ENCODE measurements around the gene SCN1B. TPM values are rescaled to one million over a fixed set of nuclear protein-coding genes. Genes with fewer than 3 reads are reported as not detected.
A peak's percentile ranks its signal among the peaks of the same experiment; 100 is the strongest.
"Not testable (repeated sequence)": the region's sequence is repeated elsewhere in the genome, so short reads cannot be mapped to it uniquely, and the experiment has no call there.

Gene SCN1B
- polyA plus RNA-seq, 4 donors = 0.84 to 10.1 (median 2.4) TPM; not detected in 1

DNA sequence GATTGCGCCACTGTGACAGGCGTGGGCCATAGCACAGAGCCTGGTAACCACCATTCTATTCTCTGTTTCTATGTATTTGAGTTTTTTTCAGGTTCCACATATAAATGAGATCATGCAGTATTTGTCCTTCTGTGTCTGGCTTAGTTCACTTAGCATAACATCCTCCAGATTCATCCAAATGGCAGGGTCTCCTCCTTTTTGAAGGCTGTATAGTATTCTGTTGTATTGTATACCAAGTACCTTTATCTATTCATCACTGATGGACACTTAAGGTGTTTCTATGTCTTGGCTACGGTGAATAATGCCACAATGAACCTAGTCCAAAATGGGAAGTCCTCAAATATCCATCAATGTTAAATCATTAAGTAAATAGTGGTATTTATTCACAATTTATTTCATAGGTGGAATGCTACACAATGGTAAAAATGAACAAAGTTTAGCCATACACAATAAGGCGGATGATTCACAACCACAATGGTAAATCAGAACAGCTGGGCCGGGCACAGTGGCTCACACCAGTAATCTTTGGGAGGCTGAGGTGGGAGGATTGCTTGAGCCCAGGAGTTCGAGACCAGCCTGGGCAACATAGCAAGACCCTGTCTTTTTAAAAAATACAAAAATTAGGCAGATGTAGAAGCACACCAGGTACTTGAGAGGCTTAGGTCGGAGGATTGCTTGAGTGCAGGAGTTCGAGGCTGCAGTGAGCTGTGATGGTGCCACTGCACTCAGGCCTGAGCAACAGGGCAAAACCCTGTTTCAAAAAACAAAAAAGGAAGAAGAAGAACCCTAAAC is 38.5 kb upstream of the SCN1B start:
- Histone ChIP-seq H3K4me1 (ENCODE audit: control insufficient read depth in 3 of 3, insufficient read depth in 2 of 3, low read depth in 1 of 3, low read length in 2 of 3) (peaks cover 0 to 9% (median 6%) of the 10 kb centered on the region in 3 donors), H3K9me3 (ENCODE audit: control insufficient read depth in 2 of 2, insufficient read depth in 1 of 2, low read depth in 1 of 2, low read length in 1 of 2) (peaks cover 0 to 10% of the 10 kb centered on the region in 2 donors), H3K36me3 (ENCODE audit: control insufficient read depth in 3 of 3, insufficient read depth in 2 of 3, low read depth in 1 of 3, low read length in 3 of 3) (no peaks in the 10 kb centered on the region), H3K4me3 (ENCODE audit: low read depth in 1 of 3, low read length in 3 of 3) (no peak overlapping the region), H3K27me3 (ENCODE audit: control insufficient read depth in 3 of 3, insufficient read depth in 3 of 3, low read length in 3 of 3) (no peaks in the 10 kb centered on the region), H3K27ac (ENCODE audit: low read depth in 1 of 3, low read length in 2 of 3) (no peak overlapping the region)
- no peak for DNase-seq
- no peak for FAIRE-seq
- 86 to 94% (median 91%) methylated on average over 8 of the region's 8 CpGs for WGBS, 3 donors

GRCh38 chr19:34992582-34992981 is 37.7 kb upstream of the SCN1B start:
- not testable (repeated sequence) for H3K4me3 ChIP-seq (ENCODE audit: low read depth in 1 of 3, low read length in 3 of 3); H3K4me1 ChIP-seq (ENCODE audit: control insufficient read depth in 3 of 3, insufficient read depth in 2 of 3, low read depth in 1 of 3, low read length in 2 of 3); H3K27me3 ChIP-seq (ENCODE audit: control insufficient read depth in 3 of 3, insufficient read depth in 3 of 3, low read length in 3 of 3); FAIRE-seq; DNase-seq; H3K27ac ChIP-seq (ENCODE audit: low read depth in 1 of 3, low read length in 2 of 3); H3K36me3 ChIP-seq (ENCODE audit: control insufficient read depth in 3 of 3, insufficient read depth in 2 of 3, low read depth in 1 of 3, low read length in 3 of 3); H3K9me3 ChIP-seq (ENCODE audit: control insufficient read depth in 2 of 2, insufficient read depth in 1 of 2, low read depth in 1 of 2, low read length in 1 of 2)
- WGBS, 3 donors = 77 to 93% (median 83%) methylated on average over 7 of the region's 7 CpGs

DNA sequence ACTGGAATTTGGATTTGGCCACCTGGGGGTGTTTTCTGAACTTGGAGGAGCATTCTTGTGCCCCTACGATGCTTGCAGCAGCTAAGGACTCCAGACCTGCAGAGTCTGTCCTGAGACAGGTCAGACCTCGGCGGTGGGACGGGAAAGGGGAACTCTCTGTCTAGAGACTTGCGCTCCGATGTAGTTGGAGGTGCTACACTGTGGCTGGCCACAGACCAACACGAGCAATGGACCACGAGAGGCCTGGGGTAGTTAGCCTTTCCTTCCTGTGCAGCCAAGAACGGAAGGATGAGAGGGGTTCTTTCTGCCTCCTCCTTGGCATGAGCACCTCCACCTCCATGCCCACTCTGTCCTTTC is 36.0 kb upstream of the SCN1B start:
- FAIRE-seq (no peak), DNase-seq (no peak)
- Histone ChIP-seq H3K27me3 (ENCODE audit: control insufficient read depth in 3 of 3, insufficient read depth in 3 of 3, low read length in 3 of 3) (no peaks in the 10 kb centered on the region), H3K4me1 (ENCODE audit: control insufficient read depth in 3 of 3, insufficient read depth in 2 of 3, low read depth in 1 of 3, low read length in 2 of 3) (peaks cover 0 to 17% (median 6%) of the 10 kb centered on the region in 3 donors), H3K36me3 (ENCODE audit: control insufficient read depth in 3 of 3, insufficient read depth in 2 of 3, low read depth in 1 of 3, low read length in 3 of 3) (no peaks in the 10 kb centered on the region), H3K27ac (ENCODE audit: low read depth in 1 of 3, low read length in 2 of 3) (peak overlapping the region in 1 of 3 donors; percentile 66), H3K4me3 (ENCODE audit: low read depth in 1 of 3, low read length in 3 of 3) (no peak overlapping the region), H3K9me3 (ENCODE audit: control insufficient read depth in 2 of 2, insufficient read depth in 1 of 2, low read depth in 1 of 2, low read length in 1 of 2) (peaks cover 0 to 10% of the 10 kb centered on the region in 2 donors)
- WGBS, 3 donors = 69 to 85% (median 76%) methylated on average over 9 of the region's 9 CpGs

DNA sequence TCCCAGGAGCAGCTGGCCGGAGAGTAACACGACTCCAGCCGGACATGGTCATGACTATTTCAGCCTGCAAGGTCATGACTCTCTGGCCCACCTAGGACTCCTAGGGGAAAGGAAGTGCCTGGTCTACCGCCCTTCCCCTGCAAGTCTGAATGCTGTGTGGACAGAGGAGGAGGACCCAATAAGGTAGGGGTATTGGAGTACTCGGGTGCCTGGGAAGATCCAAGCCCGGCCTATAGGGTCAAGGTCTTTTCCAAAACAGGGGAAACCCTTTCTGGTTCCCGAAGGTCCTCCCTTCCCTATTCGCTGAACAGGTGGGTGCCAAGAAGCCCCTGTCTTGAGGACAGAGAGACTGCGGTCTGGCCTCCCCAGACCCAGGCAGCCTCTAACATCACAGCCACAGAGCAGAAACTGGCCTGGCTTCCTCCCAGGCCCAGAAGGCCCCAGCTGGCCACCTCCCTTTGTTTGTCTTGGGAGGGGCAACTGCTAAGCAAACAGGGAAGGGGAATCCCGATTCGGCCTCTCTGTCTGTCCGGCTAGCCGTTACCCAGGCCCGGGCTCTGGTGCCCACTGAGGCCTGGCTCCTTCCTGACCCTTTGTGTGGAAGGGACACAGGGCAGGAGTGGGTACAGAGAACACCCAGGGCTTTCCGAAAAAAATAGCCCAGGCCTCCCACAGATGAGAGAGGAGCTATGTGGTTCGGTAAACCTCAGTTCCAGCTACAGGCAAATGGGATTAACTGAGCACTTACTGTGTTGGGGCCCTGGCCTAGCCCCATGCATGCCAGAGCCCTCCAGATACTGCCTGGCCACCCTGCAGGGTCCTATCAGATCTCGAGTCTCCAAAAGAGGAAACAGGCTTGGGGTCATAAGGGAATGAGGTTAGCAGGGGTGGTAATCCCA is 35.4 kb upstream of the SCN1B start:
- H3K4me1 ChIP-seq (ENCODE audit: control insufficient read depth in 3 of 3, insufficient read depth in 2 of 3, low read depth in 1 of 3, low read length in 2 of 3) = peaks cover 2 to 22% (median 6%) of the 10 kb centered on the region in 3 donors
- FAIRE-seq = no peak
- DNase-seq = peak in 1 of 2 donors; percentile 61

GRCh38 chr19:34995551-34995950 is 34.7 kb upstream of the SCN1B start:
- H3K9me3 ChIP-seq (ENCODE audit: control insufficient read depth in 2 of 2, insufficient read depth in 1 of 2, low read depth in 1 of 2, low read length in 1 of 2) = peaks cover 0 to 10% of the 10 kb centered on the region in 2 donors
- DNase-seq (peak in 1 of 2 donors; percentile 41), FAIRE-seq (no peak)
- peak overlapping the region in 1 of 3 donors; percentile 66 for H3K27ac ChIP-seq (ENCODE audit: low read depth in 1 of 3, low read length in 2 of 3)
- no peaks in the 10 kb centered on the region for H3K27me3 ChIP-seq (ENCODE audit: control insufficient read depth in 3 of 3, insufficient read depth in 3 of 3, low read length in 3 of 3)
- H3K36me3 ChIP-seq (ENCODE audit: control insufficient read depth in 3 of 3, insufficient read depth in 2 of 3, low read depth in 1 of 3, low read length in 3 of 3) = no peaks in the 10 kb centered on the region
- WGBS, 3 donors = 41 to 79% (median 62%) methylated on average over 7 to 8 of the region's 8 CpGs
- H3K4me3 ChIP-seq (ENCODE audit: low read depth in 1 of 3, low read length in 3 of 3) = no peak overlapping the region
- peaks cover 2 to 23% (median 6%) of the 10 kb centered on the region in 3 donors for H3K4me1 ChIP-seq (ENCODE audit: control insufficient read depth in 3 of 3, insufficient read depth in 2 of 3, low read depth in 1 of 3, low read length in 2 of 3)

More for the DNA sequence above, 35.4 kb upstream of the SCN1B start:
- H3K4me3 ChIP-seq (ENCODE audit: low read depth in 1 of 3, low read length in 3 of 3) = no peak overlapping the region
- H3K36me3 ChIP-seq (ENCODE audit: control insufficient read depth in 3 of 3, insufficient read depth in 2 of 3, low read depth in 1 of 3, low read length in 3 of 3) = no peaks in the 10 kb centered on the region
- peaks cover 0 to 10% of the 10 kb centered on the region in 2 donors for H3K9me3 ChIP-seq (ENCODE audit: control insufficient read depth in 2 of 2, insufficient read depth in 1 of 2, low read depth in 1 of 2, low read length in 1 of 2)
- no peaks in the 10 kb centered on the region for H3K27me3 ChIP-seq (ENCODE audit: control insufficient read depth in 3 of 3, insufficient read depth in 3 of 3, low read length in 3 of 3)
- 35 to 67% (median 42%) methylated on average over 17 of the region's 17 CpGs for WGBS, 3 donors
- H3K27ac ChIP-seq (ENCODE audit: low read depth in 1 of 3, low read length in 2 of 3) = peak overlapping the region in 1 of 3 donors; percentile 66

DNA sequence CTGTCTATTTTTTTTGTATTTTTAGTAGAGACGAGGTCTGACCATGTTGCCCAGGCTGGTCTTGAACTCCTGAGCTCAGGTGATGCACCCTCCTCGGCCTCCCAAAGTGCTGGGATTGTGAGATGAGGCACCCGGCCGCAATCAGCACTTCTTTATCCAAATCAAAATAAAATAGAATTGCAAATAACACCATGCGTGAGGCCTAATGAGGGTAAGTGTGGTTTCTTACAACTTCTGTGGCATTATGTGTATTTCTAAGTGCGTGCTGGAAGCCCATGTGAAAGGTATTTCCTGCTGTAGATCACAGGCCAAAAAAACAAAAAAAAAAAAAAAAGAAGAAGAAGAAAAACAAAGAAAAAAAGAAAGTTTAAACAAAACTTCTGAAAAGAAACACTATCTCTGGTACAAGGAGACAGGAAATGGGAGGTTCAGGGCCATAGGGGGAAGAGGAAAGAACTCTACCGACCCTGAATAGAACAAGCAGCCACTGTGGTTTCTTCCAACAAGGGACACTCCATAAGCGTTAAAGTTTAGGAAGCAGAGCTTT is 33.1 kb upstream of the SCN1B start:
- no peaks in the 10 kb centered on the region for H3K27me3 ChIP-seq (ENCODE audit: control insufficient read depth in 3 of 3, insufficient read depth in 3 of 3, low read length in 3 of 3)
- 60 to 74% (median 60%) methylated on average over 8 of the region's 8 CpGs for WGBS, 3 donors
- DNase-seq = no peak
- H3K36me3 ChIP-seq (ENCODE audit: control insufficient read depth in 3 of 3, insufficient read depth in 2 of 3, low read depth in 1 of 3, low read length in 3 of 3) = peaks cover 0 to 3% (median 0%) of the 10 kb centered on the region in 3 donors
- H3K9me3 ChIP-seq (ENCODE audit: control insufficient read depth in 2 of 2, insufficient read depth in 1 of 2, low read depth in 1 of 2, low read length in 1 of 2) = peaks cover 0 to 10% of the 10 kb centered on the region in 2 donors
- peak overlapping the region in 1 of 3 donors; percentile 75 for H3K27ac ChIP-seq (ENCODE audit: low read depth in 1 of 3, low read length in 2 of 3)
- H3K4me1 ChIP-seq (ENCODE audit: control insufficient read depth in 3 of 3, insufficient read depth in 2 of 3, low read depth in 1 of 3, low read length in 2 of 3) = peaks cover 2 to 23% (median 6%) of the 10 kb centered on the region in 3 donors
- no peak for FAIRE-seq
- no peak overlapping the region for H3K4me3 ChIP-seq (ENCODE audit: low read depth in 1 of 3, low read length in 3 of 3)

- H3K27ac ChIP-seq (ENCODE audit: low read depth in 1 of 3, low read length in 2 of 3); H3K9me3 ChIP-seq (ENCODE audit: control insufficient read depth in 2 of 2, insufficient read depth in 1 of 2, low read depth in 1 of 2, low read length in 1 of 2); FAIRE-seq; H3K27me3 ChIP-seq (ENCODE audit: control insufficient read depth in 3 of 3, insufficient read depth in 3 of 3, low read length in 3 of 3); DNase-seq; H3K4me3 ChIP-seq (ENCODE audit: low read depth in 1 of 3, low read length in 3 of 3): not testable (repeated sequence)
- WGBS, 3 donors = 90 to 91% (median 91%) methylated on average over 6 to 7 of the region's 7 CpGs
- Histone ChIP-seq H3K36me3 (ENCODE audit: control insufficient read depth in 3 of 3, insufficient read depth in 2 of 3, low read depth in 1 of 3, low read length in 3 of 3) (peaks cover 0 to 12% (median 0%) of the 10 kb centered on the region in 3 donors), H3K4me1 (ENCODE audit: control insufficient read depth in 3 of 3, insufficient read depth in 2 of 3, low read depth in 1 of 3, low read length in 2 of 3) (peaks cover 2 to 31% (median 6%) of the 10 kb centered on the region in 3 donors)
These were observed 32.0 kb upstream of the SCN1B start for GRCh38 chr19:34998224-34998623.
